Brain microvascular endothelial cell (primary cell): ENCODE results near the gene GRAMD1B.

ENCODE experiments used
- DNase-seq: peaks from one replicate; pipeline ENCODE4 v3.0.0-alpha.2; 2020
- H3K27ac ChIP-seq: fragments of 250-450 bp; sonication (Bioruptor Pico); 2 replicates; pipeline ENCODE4 v1.5.1; 2020; ENCODE audit warnings: mild to moderate bottlenecking, moderate library complexity
- H3K27me3 ChIP-seq: fragments of 250-450 bp; sonication (Bioruptor Pico); replicated peaks from 2 replicates; pipeline ENCODE4 v1.5.1; 2020; ENCODE audit warnings: mild to moderate bottlenecking
- H3K36me3 ChIP-seq: fragments of 250-450 bp; sonication (Bioruptor Pico); replicated peaks from 2 replicates; pipeline ENCODE4 v1.5.1; 2020; ENCODE audit warnings: mild to moderate bottlenecking
- H3K4me3 ChIP-seq: 2 replicates; pipeline ENCODE4 v1.5.1; 2011; ENCODE audit warnings: low read depth, mild to moderate bottlenecking, control low read depth, low read length, moderate library complexity
- in situ Hi-C: cut with HindIII; loops from 2 replicates; pipeline ENCODE4 v1.10.0; 2017; ENCODE audit warnings: low sequenced_read_pairs, low pct_ligation_motif_present
- TF ChIP-seq, protein P1 (sequence below): IDR thresholded peaks from 2 replicates; pipeline ENCODE4 v1.5.1; 2011; ENCODE audit warnings: low read depth, mild to moderate bottlenecking, moderate library complexity, low read length, control low read depth, inconsistent platforms; ENCODE audit errors: missing control alignments

The GRAMD1B gene

DNA sequence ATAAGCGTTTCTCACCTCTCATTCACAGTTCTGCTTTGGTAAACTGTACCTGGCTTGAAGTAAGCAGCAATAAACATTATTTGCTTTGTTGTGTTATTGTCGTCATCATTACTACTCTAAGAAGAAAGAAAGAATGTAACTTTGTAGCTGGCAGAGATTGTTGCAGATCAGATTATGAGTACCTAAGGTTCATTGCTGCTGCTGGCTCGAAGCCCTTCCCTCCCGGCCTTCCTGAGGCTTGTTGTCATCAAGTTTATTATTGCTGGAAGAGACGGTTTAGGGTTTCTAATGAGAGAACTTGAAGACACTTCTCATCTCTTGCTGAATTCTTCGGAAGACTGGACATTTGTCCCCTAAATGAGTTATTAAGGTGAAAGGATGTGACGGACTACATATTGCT lies 101.3 kb downstream of the GRAMD1B start:
- H3K4me3 ChIP-seq = no peak overlapping the region
- no peaks in the 10 kb centered on the region for H3K36me3 ChIP-seq
- no peak for DNase-seq
- in situ Hi-C loops = no loop called here
- no peaks in the 10 kb centered on the region for H3K27me3 ChIP-seq
- H3K27ac ChIP-seq = no peak overlapping the region
- TF ChIP-seq, protein P1, sequence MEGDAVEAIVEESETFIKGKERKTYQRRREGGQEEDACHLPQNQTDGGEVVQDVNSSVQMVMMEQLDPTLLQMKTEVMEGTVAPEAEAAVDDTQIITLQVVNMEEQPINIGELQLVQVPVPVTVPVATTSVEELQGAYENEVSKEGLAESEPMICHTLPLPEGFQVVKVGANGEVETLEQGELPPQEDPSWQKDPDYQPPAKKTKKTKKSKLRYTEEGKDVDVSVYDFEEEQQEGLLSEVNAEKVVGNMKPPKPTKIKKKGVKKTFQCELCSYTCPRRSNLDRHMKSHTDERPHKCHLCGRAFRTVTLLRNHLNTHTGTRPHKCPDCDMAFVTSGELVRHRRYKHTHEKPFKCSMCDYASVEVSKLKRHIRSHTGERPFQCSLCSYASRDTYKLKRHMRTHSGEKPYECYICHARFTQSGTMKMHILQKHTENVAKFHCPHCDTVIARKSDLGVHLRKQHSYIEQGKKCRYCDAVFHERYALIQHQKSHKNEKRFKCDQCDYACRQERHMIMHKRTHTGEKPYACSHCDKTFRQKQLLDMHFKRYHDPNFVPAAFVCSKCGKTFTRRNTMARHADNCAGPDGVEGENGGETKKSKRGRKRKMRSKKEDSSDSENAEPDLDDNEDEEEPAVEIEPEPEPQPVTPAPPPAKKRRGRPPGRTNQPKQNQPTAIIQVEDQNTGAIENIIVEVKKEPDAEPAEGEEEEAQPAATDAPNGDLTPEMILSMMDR = no peak

GRCh38 chr11:123532131-123532530 lies 102.1 kb downstream of the GRAMD1B start:
- in situ Hi-C loops = no loop called here
- H3K27ac ChIP-seq = no peak overlapping the region
- no peaks in the 10 kb centered on the region for H3K27me3 ChIP-seq
- TF ChIP-seq, protein P1 = no peak
- H3K36me3 ChIP-seq = no peaks in the 10 kb centered on the region
- H3K4me3 ChIP-seq = no peak overlapping the region
- no peak for DNase-seq

DNA sequence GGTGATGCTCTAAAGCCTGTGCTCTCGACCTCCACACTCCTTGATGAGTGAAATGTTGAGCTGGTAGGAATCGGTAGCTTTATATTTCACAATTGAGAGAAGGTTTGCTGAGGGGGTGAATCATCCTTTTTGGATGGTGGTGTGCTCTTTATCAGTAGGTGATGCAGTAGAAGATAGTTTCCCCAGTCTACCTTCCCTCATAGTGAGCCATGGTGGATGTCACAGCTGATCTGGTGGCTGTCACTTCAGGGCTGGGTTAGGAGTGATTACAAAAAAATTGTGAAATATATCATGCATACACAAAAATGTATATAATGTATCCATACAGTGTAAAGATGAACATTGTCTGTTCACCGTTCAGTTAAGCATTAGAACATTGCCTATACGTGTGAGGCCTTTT lies 105.3 kb downstream of the GRAMD1B start:
- Histone ChIP-seq H3K36me3 (no peaks in the 10 kb centered on the region), H3K27ac (no peak overlapping the region), H3K27me3 (no peaks in the 10 kb centered on the region), H3K4me3 (no peak overlapping the region)
- in situ Hi-C loops = no loop called here
- no peak for DNase-seq
- TF ChIP-seq, protein P1 = no peak

DNA sequence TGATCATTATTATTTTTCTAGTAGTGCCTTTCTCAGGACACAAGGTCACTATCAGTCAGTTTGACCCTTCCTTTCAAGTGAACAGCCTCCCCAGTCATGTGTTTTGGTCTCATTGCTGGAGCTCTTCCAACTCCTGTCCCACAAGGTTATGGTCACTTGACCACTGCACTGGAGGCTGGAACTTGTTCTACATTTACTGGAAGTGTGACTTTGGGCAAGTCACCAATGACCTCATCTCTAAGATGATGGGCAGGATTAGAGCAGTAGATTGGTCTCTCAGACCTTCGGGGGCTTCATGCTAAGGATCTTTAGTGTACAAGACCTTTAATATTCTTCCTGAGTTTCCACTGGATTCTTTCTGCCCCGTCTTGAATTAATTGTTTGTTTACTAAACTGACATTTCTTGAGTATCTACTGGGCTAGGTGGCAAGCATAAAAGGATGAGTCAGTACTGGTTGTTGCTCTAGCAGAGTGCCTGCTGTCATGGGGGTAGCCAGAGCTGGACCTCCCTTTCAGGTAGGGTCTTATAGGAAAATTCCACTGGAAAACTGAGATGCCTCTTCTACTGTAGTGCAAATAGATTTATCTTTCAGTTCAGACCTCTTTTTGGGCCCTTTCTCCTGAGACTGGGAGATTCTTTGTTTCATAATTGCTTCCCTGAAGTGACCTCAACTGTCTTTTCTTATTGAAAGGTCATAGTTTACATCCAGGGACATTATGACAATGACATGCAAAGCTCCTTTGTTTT lies 106.8 kb downstream of the GRAMD1B start:
- in situ Hi-C loops = no loop called here
- Histone ChIP-seq H3K4me3 (no peak overlapping the region), H3K27me3 (no peaks in the 10 kb centered on the region), H3K27ac (no peak overlapping the region), H3K36me3 (no peaks in the 10 kb centered on the region)
- no peak for DNase-seq
- TF ChIP-seq, protein P1 = no peak

- no peaks in the 10 kb centered on the region for H3K36me3 ChIP-seq
- TF ChIP-seq, protein P1 = no peak
- in situ Hi-C loops = no loop called here
- H3K27ac ChIP-seq = no peak overlapping the region
- no peaks in the 10 kb centered on the region for H3K27me3 ChIP-seq
- DNase-seq = no peak
- no peak overlapping the region for H3K4me3 ChIP-seq
Measured at GRCh38 chr11:123537726-123538125, 107.7 kb downstream of the GRAMD1B start.

- no peak overlapping the region for H3K4me3 ChIP-seq
- in situ Hi-C loops = no loop called here
- peak; percentile 27 for DNase-seq
- TF ChIP-seq, protein P1 = no peak
- no peak overlapping the region for H3K27ac ChIP-seq
- H3K27me3 ChIP-seq = no peaks in the 10 kb centered on the region
- H3K36me3 ChIP-seq = no peaks in the 10 kb centered on the region
Measured at GRCh38 chr11:123543797-123544196, 113.7 kb downstream of the GRAMD1B start.
